NCI-H1092 treated with DMSO at 0.1 percent for 48 hours (cell line): ENCODE results near the gene PNLDC1.

Experiments
- DNase-seq: peaks from one replicate; lab custom pipeline; 2025; lab: John Stamatoyannopoulos, UW

PNLDC1 gene, protein sequence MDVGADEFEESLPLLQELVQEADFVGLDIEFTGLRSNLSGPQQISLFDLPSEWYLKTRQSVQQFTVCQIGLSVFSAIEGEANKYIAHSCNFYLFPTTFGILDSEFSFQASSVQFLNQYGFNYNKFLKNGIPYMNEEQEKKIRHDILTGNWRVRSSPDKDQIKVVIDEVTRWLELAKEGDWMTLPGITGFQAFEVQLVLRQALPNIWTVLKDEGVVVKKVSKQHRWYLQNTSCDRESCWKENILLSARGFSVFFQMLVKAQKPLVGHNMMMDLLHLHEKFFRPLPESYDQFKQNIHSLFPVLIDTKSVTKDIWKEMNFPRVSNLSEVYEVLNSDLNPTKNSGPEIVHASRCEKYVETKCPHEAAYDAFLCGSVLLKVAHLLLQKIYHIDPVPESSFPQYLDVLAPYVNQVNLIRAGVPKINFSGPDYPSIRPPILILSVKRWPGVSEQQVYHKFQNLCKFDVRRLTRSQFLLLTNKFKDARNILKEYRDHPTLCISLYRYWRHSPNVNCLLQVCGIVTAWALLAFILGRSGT

DNA sequence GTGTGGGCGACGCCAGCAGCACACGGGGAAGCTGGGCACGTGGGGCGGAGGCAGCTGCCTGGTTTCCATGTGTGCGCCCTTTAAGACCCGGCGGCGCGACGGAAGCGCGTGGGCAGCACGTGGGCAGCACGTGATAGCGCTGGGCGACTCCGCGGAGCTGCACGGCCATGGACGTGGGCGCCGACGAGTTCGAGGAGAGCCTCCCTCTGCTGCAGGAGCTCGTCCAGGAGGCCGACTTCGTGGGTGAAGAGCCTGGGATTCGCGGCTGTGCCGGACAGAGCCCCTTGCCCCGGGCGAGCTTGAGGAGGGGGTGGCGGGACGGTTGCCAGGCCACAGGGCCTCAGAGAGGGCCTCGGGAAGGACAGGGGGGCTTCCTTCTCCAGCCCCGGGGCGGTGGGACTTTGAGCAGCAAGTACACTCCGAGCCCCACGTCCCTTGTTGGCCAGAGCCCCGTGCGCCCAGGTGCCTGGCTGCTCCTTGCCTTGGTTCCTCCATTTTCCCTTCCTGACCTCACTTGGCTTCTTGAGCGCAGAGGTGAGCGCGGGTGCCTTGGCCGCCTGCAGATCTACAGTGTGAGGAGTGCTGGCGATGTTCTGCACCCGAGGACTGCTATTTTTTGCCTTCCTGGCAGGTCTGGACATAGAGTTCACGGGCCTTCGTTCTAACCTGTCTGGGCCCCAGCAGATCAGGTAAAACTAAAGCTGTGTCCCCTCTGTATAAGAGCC lies at the start of gene PNLDC1:
Gene PNLDC1 (plus strand): TSS at position 136 of the 725 bp plus-strand sequence. CDS start 32 bp downstream, at position 168.
- no peak for DNase-seq

DNA sequence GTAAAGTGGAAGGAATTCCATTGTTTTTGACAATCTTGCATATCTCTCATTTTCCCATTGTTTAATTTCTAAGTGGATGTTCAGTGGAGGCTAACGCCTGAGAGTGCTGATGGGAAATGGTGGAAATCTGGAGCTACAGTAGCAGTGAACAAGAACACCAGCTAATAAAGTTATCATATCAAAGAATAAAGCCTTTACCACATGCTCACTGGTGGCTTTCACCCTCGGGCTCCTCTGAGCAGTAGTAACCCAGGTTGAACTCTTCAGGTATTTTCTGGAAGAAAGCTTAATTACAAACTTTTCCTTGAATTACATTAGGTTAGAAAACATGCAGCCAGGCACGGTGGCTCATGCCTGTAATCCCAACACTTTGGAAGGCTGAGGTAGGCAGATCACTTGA lies 48.6 kb upstream of the PNLDC1 start:
- no peak for DNase-seq

DNA sequence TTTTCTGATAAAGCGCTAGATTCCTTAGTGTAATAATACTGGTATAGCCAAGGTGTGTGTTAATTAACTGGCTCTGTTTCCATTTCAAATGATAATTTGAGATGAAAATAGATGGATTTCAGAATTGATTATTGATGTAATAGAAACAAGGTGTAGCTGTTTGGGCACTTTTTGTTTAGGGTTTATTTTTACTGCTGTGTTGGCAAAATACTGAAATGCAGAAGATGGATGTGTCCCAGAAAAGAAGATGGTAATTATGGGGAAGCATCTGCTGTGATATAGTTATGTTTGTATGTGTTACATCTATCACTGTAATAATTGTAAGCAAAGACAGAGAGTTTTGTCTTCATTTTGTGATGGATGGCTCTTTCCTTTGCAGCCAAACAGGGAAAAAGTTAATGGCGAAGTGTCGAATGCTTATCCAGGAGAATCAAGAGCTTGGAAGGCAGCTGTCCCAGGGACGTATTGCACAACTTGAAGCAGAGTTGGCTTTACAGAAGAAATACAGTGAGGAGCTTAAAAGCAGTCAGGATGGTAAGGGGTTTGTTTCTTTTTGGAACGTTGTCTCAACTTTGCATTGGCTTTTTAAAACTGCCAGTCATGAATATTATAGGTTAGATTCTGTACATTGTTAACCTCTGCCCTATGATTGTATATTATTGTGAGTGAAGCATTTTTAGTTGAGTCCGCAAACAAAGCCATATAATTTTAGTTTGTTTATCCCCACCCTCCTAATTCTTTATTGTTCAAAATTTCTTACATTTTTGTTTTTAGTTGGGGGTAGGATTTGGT lies 46.8 kb upstream of the PNLDC1 start:
- DNase-seq, result no peak

DNA sequence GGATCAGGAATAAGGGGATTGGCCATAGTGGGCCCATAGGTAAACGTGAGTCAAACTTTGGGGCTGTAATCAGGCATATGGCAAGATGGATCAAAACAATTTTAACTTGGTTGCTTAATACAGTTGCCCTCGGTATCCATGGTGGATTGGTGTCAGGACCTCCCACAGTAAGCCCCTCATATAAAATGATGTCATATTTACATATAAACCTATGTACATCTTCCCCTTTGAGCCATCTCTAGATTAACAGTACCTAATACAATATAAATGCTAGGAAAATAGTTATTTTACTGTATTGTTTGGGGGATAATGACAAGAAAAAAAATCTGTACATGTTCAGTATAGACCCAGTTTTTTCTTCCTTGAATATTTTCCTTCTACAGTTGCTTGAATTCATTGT lies 45.7 kb upstream of the PNLDC1 start:
- no peak for DNase-seq

DNA sequence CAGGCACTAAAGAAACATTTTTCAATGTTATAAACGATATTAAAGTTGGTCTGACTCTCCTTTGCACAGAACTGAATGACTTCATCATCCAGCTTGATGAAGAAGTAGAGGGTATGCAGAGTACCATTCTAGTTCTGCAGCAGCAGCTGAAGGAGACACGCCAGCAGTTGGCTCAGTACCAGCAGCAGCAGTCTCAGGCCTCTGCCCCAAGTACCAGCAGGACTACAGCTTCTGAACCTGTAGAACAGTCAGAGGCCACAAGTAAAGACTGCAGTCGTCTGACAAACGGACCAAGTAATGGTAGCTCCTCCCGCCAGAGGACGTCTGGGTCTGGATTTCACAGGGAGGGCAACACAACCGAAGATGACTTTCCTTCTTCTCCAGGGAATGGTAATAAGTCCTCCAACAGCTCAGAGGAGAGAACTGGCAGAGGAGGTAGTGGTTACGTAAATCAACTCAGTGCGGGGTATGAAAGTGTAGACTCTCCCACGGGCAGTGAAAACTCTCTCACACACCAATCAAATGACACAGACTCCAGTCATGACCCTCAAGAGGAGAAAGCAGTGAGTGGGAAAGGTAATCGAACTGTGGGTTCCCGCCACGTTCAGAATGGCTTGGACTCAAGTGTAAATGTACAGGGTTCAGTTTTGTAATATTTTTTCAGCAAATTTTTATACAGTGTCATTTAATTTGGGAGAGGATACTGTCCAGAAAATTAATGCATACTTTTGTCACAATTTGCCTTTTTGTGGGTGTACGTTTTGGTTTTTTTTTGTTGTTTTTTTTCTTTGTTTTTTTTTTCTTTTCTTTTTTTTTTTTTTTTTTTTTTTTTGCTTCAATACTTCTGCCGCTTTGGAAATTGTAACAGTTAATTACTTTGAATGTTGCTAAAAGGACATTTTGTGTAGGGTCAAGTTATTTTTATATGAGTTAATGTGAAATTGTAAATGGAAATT lies 44.8 kb upstream of the PNLDC1 start:
- DNase-seq, result no peak

DNA sequence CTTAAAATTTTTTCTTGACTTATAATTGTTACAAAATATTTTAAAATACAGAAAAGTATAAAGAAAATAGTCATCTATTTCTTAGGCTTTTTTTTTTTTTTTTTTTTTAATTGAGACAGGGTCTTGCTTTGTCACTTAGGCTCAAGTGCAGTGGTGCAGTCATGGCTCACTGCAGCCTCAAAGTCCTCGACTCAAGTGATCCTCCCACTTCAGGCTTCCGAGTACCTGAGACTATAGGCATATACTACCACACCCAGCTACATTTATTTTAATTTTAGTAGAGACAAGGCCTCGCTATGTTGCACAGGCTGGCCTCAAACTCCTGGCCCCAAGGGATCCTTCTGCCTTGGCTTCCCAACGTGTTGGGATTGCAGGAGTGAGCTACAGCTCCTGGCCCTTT lies 43.6 kb upstream of the PNLDC1 start:
- DNase-seq, result no peak

DNA sequence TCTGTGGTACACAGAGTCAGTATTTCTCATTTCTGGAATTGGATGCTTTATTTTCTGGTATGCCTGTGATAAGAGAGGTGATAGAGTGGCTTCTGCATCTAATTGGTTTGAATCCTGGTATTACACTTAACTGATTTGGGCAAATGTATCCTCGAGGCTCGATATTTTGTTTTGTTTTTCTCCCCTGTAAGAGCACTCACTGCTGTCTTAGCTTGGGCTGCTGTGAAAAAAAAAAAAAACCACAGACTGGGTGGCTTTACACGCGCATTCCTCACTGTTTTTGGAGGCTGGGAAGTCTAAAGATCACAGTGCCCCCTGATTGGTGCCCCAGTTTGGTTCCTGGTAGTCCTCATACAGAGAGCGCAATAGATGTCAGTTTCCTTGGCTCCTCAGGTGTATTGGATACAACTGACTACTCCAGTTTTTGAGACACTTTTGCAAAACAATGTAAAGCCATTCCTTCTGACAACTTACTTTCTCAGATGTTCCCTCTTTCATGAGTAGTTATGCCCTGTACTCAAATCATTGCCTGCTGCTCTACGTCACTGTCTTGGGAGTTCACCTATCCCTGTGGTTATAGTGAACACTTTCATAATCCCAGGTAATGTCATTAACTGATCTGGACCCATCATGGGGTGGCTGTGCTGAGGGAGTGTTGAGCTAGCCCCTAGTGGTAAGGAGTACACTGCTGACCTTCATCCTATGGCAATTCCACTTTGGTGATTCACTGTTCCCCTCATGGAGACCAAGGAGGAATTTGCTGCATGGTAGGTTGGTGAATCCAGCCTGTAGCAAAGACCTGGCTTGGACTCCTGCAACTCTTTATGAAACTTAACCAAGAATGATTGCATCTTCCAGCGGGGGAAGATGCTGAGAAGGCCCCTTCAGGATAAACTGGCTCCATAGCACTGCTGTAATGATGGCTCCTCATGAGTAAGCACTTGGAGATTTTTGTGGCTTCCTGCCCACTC lies 41.8 kb upstream of the PNLDC1 start:
- DNase-seq, result no peak

DNA sequence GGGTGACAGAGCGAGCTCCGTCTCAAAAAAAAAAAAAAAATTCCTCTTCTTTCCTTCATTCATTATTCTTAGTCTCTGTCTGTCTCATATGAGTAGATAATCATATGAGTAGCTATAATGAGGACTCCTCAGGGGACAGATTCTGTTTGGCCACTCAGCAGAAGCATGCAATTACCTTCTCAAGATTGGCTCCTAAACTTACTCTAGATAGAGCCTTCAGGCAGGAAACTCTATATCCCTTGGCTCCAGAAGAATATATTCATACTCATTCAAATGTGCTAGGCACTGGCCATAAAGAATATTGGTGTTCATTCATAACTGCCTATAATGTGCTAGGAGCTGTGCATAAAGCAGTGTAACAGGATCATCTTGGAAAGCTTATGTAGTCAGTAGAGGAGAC lies 40.4 kb upstream of the PNLDC1 start:
- DNase-seq, result no peak

DNA sequence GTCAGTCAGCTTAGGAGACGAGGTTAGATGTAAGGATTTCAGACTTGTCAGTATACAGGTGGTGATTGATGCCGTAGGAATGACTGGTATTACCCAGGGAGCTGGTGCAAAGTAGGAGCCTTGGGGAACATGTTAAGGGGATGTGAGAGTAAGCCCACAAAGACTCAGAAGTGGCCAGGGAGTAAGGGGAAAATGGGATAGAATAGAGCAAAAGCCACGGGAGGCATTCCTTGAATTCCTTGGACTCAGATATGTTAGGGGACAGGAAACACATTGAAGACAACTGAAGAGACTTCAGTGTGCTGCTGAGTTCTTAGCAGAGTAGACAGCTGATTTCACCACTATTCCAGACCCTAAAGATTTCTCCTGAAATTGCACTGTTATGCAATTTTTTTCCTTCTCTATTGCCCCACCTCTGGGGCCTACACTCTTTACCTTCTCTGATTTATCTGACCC lies 39.4 kb upstream of the PNLDC1 start:
- no peak for DNase-seq

DNA sequence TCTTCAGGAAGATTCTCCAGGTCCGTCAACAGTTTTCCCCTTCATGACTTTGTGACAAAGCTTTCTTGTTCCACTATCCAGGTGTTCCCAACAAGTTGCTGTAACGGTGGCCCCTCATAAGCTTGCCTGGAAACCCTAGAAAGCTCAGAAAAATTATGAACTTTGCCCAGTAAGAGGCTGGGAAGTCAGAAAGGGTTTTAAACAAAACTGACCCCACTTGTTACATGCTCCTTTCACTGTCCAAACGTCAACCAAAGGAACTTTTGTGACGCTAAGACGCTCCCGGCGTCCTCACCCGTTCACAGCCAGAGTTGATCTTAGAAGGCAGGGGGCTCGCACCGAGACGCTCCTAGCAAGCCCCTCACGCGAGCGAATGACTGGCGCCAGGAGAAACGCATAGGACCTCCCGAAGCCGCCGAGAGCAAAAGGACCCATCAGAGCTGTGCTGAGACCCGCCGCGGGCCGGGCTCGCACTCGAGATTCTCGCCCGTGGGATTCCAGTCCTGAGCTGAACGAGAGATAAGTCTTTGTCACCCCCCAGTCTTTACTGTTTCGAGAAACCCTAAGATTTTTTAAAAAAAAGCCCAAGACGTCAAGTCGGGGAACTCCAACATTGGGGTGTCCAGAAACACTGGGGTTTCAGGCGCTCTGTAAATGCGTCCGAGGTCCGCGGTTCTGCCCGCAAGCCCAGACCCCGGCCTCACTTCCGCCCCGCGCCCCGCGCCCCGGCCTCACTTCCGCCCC lies 38.8 kb upstream of the PNLDC1 start:
- peak; percentile 88 for DNase-seq

DNA sequence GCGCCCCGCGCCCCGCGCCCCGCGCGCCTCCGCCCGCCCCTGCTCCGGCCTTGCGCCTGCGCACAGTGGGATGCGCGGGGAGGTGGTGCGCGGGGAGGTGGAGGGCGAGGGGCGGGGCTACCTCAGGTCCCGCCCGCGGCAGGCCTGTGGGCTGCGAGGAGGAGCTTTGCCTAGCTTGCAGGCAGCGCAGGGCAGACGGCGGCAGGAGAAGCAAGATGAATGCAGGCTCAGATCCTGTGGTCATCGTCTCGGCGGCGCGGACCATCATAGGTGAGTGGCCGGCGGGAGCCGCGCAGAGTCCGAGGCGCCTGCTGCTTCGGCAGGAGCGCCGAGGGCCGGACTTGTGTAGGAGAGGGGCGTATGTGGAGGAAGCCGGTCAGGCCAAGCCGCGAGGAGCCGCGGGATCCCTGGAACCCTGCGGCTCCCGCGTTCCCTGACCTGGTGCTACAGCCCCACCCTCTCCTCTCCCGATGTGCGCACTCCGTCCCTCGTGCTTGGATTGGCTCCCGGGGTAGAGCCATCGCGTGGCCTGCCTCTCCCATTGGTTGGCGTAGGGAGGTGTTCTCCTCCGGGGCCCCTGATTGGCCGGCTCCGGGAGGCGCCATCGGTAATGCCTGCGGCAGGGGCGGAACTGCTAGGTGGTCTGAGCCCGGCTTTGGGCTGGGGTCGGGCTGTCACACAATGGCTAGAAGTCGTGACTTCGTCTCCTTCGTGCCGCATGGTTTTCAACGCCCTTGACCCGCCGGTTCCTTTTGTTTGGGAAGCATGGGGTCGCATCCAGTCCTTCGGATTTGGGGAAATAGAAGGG lies 38.0 kb upstream of the PNLDC1 start, which contains the start of gene ACAT2:
Gene ACAT2 (plus strand): TSS at position 173 of the 808 bp plus-strand sequence. CDS start 43 bp downstream, at position 216.
- DNase-seq, result peak; percentile 100

DNA sequence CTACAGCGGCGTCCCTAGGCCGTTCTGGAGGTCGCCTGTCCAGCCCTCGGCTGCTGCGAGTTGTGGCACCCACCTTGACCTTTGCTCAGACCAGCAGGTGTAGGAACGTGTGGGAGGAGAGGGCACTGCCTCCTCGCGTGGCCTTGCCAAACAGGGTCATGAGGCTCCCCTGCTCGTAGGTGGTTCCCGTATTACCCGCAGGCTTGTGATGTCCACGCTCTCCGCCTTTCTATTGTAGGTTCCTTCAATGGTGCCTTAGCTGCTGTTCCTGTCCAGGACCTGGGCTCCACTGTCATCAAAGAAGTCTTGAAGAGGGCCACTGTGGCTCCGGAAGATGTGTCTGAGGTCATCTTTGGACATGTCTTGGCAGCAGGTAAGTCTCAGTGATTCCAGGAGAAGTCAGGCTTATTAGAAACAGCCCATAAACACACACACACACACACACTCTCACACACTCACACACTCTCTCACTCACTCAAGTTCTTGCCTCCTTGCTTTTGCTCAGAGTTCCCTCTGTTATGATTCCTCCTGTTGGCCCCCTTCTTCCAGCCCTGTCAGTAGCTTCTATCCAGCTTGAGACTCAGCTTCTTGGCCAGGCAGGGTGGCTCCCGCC lies 37.3 kb upstream of the PNLDC1 start:
- no peak for DNase-seq

DNA sequence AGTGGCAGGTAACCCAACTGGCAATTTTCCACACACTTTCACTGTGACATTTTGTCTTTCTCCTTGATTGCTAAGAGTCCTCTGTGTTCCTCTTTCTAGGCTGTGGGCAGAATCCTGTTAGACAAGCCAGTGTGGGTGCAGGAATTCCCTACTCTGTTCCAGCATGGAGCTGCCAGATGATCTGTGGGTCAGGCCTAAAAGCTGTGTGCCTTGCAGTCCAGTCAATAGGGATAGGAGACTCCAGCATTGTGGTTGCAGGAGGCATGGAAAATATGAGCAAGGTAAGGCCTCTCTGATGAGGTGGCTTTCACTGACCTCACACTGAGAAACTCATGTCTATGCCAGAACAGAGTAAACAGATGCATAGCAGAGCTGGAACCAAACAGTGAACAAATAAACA lies 33.2 kb upstream of the PNLDC1 start:
- DNase-seq, result no peak

DNA sequence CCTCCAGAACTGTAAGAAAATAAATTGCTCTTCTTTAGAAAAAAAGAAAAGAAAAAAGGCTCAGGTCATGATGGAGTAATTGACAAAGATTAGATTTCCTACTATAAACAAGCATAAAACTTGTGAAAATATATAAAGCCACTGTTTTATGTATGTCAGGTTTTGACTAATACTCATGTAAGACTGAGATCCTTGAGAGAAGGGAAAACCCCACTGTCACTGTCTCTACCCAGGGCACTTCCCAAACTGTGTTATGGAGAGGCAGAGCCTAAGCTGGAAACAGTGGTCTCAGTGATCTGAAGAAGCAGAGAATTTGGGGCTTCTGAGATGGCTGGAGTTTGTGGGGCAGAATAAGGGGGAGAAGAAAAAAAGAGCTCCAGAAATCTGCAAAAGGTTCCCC lies 30.6 kb upstream of the PNLDC1 start:
- DNase-seq, result no peak

DNA sequence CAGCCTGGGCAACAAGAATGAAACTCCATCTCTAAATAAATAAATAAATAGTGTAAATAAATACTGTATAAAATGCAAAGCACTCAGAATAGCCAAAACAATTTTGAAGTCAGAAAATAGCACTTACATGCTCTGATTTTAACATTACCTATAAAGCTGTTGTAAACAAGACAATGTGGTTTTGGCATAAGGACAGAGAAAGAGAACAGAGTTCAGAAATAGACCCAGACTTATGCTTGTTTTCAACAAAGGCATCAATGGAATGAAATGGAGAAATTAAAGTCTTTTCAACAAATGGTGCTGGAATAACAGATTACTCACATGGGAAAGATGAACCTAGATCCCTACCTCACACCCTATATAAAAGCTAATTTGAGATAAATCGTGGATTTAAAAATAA lies 27.9 kb upstream of the PNLDC1 start:
- no peak for DNase-seq

DNA sequence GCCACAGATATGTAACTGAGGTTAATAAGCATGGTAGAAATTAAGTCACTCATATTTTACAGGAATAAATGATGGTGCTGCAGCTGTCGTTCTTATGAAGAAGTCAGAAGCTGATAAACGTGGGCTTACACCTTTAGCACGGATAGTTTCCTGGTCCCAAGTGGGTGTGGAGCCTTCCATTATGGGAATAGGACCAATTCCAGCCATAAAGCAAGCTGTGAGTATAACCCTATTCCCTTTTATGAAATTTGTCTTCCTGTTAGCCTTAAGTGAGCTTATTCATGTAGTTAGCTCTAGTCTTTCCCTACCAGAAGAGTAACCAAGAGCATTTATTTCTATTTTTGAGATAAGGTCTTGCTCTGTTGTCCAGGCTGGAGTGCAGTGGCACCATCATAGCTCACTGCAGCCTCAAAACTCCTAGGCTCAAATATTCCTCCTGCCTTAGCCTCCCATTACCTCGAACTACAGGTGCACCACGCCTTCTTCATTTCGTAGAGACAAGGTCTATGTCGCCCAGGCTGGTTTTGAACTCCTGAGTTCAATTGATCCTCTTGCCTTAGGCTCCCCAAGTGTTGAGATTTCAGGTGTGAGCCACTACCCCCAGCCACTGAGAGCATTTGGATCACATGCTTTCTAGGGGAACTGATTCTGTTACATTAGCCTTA lies 22.7 kb upstream of the PNLDC1 start:
- no peak for DNase-seq

DNA sequence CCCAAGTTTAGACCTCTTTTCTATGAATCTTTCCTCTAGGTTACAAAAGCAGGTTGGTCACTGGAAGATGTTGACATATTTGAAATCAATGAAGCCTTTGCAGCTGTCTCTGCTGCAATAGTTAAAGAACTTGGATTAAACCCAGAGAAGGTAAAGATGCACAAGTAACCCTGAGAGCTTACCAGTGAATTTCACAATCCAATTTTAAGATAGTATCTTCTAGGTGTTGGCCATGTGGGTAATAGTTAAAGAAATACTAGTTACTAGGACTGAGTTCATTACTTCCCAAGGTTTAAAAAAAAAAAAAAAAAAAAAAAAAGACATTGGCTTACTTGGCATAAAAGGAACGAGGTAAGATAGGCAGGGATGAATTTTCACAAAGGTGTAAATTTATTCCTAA lies 21.9 kb upstream of the PNLDC1 start:
- no peak for DNase-seq
